DMS53 (cell line): ENCODE measurements around the gene TTC33.
"Not testable (repeated sequence)": the region's sequence is repeated elsewhere in the genome, so short reads cannot be mapped to it uniquely, and the experiment has no call there.

Source experiments
- DNase-seq: peaks from one replicate; lab custom pipeline; 2025; lab: John Stamatoyannopoulos, UW

The TTC33 gene

DNA sequence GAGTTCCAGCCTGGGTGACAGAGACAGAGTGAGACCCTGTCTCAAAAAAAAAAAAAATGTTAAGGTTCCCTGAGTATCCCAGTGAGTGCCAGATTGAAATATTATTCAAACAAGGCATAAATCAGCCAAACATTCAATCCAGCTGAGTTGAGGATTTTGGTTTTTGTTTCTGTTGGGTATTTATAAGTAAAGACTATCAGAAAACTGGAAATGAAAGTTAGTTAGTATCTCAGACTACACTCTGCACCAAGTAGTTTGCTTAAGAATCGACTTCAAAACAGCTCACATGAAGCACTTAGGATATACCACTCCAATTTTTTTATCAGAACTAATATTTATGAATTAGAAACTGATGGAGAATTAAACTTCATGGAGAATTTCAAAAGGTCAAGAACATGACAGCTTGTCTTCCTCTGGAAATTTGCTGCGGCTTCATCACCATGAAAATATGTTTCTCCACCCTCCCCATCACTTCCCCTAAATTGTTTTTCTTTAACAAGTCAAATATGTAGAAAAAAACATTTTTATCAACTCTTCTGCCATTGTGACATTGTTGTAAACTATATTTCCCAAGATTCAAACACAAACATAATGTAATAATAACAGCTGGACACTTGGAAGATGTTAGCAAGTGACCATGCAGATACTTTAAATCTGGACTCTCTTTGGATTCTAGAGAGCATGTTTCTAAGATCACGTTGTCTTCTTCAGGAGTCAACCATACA is 186.1 kb downstream of the TTC33 start:
- no peak for DNase-seq

DNA sequence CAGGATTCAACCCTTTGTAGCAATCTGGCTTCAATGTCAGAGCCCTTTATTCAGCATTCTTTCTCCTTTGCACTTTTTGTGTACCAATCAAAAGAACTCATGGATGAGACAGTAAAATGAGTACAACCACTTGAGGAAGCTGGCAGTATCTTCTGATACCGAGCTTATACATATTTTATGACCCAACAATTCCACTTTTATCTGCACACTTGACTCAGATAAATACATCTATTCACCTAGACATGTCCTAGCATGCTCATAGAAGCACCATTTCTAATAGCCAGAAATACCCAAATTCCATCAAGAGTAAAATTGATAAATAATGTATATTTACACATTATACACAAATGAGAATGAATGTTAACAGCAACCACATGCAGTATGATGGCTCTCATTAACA is 187.2 kb downstream of the TTC33 start:
- no peak for DNase-seq

DNA sequence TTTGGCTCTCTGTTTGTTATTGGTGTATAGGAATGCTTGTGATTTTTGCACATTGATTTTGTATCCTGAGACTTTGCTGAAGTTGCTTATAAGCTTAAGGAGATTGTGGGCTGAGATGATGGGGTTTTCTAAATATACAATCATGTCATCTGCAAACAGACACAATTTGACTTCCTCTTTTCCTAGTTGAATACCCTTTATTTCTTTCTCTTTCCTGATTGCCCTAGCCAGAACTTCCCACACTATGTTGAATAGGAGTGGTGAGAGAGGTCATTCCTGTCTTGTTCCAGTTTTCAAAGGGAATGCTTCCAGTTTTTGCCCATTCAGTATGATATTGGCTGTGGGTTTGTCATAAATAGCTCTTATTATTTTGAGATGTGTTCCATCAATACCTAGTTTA is 192.6 kb downstream of the TTC33 start:
- not testable (repeated sequence) for DNase-seq

DNA sequence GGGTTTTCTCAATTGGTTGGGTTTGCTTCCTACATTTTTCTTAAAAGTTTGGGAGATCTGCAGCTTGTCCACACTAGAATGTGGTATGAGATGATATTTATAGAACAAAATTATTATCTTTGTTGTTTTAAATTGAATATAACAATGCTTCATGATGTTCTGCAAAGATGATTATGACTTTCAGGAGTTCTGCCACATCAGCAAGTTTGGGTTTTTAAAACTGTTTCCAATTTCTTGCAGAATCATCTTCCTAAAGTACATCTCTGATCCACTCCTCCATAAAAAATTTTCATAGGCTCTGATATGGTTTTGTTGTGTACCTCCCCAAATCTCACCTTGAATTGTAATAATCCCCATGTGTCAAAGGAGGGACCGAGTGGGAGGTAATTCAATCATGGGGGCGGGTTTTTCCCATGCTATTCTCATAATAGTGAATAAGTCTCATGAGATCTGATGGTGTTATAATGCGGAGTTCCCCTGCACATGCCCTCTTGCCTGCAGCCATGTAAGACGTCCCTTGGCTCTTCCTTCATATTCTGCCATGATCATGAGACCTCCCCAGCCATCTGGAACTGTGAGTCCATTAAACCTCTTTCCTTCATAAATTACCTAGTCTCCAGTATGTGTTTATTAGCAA is 195.2 kb downstream of the TTC33 start:
- no peak for DNase-seq

DNA sequence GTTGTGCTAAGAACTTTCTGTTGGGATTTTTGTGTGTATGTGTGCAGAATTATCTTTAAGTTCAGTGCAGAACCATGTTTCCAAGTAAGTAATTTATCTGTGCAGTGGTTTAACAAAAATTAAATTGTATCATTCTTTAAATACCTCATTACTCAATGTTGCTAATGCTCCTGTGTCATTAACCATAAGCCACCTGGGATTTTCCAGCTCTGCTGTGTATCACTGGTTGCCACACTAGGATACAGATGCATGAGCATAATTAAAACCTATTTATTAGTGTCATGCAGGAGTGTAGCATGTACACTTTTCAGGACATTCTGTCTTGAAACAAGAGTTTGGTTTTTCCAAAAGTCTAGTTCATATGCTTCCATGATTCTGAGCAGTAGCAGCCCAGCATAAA is 196.5 kb downstream of the TTC33 start:
- no peak for DNase-seq

DNA sequence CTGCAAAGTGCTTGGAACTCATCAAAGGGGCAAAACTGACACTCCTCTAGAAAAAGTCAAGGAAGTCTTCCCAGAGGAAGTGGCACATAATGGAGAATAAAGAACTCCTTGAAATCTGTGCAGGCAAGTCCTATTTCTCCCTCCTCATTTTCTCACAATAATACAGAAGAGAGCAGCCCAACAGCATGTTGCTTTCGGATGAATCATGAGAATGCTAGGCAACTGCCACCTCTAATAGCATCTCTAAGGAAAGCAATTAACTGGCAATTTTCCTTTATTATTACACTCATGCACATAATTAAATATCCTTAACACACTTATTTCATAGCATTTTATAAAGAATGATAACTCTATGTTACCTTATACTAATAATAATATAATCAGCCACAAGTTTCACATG is 198.3 kb downstream of the TTC33 start:
- no peak for DNase-seq

DNA sequence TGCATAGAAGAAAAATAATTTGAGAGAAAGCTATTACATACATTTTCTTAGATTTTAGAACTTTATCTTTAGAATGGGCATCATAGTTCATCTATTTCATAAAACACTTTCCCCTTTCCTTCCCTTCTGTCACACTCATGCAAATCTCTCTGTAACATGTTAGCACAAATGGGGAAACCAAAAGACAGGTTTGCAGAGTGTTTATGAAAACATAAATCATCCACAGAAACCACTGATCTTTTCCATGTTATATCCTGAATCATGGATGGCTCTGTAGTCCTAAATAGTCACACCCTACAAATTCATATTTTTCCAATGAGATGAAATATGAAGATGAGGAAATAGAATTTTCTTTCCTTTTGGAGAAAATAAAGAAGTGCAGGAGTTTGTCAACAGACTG is 198.9 kb downstream of the TTC33 start:
- no peak for DNase-seq

DNA sequence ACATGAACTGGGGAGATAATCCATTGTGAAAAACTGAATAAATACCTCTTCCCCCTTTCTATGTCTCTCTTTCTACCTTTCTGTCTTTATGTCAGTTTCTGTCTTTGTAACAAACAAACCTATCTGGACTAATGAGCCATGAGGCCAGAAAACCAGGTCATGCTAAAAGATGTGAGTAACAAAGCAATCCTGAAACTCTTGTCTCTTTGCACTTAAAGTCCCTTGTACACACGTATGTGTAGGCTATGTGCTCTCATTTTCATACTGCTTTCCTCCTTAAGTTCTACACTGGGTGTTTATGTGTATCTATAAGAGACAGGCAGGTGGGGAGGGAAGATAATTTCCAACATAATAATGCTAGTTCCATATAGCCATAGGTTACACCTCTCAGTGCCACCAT is 199.9 kb downstream of the TTC33 start:
- DNase-seq: no peak

DNA sequence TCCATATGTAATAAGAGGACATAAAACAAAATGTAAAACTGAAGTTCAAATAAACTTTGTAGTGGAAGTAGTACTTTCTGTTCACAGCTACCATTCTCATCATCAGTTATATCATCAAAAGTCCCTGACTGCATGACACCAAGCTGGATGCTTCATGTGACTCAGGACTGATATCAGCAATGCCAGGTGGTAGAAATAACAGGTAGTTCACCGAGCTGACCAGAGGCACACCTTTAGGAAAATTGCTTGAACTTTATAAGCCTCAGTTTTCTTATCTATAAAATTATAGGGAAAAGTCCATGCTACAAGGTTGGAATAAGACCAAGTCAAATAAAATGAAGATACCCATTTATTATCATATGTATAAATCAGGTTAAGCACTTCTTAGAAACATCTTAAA is 200.9 kb downstream of the TTC33 start:
- DNase-seq: no peak

DNA sequence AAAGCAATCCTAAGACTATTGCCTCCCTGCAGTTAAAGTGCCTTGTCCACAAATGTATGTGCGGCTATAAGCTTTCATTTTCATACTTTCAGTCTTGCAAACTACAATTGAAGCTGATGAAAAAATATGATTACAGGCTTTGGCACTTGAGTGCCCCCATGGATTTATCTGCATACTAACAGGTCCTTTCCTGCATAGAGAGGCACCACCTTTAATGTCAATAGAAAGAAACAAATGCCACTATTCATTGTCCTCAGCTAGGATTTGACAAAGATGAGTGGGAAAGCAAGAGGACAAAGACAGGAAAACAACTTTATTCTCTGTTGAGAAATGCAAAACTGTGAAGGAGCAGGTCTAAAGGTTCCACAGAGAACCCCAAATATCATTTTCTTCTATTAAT is 201.7 kb downstream of the TTC33 start:
- DNase-seq: no peak

DNA sequence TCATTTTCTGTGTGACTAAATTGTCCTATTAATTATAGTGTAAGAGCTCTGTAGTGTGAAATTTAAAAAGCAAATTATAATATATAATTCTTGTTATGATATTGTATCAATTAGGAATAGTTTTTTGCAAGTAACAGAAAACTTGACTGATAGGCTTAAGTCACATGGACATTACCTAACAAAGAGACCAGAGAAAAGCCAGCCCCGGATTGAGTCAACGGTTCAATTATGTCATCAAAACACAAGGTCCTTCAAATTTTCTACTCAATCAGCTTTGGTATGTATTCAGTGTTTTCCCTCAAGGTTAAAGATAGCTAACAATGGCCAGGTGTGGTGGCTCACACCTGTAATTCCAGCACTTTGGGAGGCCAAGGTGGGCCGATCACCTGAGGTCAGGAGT is 202.8 kb downstream of the TTC33 start:
- no peak for DNase-seq

DNA sequence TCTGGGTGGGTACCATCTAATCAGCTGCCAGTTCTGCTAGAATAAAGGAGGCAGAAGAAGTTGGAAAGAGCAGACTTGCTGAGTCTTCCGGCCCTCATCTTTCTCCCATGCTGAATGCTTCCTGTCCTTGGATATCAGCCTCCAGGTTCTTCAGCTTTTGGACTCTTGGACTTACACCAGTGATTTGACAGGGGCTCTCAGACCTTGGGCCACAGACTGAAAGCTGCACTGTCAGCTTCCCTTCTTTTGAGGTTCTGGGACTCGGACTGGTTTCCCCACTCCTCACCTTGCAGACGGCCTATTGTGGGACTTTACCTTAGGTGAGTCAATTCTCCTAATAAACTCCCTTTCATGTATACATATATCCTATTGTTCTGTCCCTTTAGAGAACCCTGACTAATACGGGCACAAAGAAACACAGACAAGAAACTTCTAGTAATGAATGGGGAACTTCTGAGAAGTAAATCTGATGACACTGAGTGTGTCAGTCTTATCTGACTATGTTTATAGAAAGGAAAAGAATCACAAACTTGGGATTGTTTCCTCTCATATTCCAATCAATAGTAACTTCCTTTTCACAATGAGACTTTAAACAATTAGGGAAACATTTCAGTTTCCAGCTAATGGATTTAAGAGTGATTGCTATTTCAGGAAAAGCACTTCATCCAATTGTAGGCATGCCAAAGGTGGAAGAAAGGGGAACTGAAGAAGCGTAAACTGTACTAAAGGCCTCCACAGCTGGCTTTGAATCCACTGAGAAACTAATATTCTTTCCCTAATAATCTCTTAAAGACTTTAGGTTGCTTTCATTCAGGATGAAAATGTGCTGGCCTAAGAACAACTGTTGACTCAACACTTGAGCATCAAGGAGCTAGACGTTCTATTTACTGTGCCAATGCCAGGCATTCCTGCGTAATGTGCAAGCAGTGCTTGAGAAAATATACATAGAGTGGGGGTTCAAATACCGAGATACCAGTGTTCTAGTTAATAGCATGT is 204.0 kb downstream of the TTC33 start:
- peak; percentile 56 for DNase-seq

DNA sequence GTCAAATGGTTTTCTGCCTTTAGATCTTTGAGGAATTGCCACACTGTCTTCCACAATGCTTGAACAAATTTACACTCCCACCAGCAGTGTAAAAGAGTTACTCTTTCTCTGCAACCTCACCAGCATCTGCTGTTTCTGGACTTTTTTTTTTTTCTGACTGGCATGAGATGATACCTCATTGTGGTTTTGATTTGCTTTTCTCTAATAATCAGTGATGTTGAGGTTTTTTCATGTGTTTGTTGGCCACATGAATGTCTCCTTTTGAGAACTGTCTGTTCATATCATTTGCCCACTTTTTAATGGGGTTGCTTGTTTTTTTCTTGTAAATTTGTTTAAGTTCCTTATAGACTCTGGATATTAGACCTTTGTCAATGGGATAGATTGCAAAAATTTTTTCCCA is 205.3 kb downstream of the TTC33 start:
- DNase-seq: no peak

DNA sequence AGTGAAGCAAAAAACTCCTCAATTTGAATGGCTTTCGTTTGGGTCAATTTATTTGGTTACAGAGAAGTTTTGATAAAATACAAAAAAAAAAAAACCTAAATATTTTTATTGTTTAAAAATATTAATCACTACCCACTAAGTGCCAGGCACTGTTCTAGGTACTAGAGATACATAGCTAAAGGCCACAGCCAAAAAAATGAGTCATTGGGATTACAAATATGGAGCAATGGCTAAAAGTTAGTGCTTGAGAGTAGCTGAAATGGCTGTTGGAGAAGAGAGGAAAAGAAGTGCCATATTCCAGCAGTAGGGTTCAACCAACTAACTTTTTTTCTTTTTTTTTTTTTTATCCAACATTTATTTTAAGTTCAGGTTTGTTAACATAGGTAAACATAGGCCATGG is 206.1 kb downstream of the TTC33 start:
- DNase-seq: no peak

DNA sequence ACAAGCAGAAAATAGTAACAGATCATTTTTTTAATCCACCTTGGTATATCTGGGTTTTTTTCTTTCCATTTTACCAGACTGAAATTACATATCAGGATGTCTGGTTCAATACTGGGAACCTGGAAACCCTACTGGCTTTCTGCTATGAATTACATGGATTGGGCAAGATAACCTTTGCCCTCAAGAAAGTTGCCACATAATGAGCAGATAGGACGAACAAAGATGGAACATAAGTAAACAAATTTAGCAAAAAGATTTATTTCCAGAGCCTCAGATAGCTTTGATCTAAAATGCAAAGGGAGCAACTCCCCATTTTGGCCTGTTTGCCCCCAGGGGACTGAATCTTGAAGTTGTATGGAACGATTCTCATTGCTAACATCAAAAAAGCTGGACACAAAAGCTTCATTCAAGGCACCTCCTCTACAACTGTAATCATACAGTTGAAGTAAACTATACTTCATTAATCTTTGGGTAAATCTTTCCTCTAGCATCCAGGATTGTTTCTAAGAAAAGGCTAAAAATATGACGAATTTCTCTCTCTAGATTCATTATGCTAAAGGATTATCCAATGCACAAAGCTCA is 207.7 kb downstream of the TTC33 start:
- DNase-seq: no peak

DNA sequence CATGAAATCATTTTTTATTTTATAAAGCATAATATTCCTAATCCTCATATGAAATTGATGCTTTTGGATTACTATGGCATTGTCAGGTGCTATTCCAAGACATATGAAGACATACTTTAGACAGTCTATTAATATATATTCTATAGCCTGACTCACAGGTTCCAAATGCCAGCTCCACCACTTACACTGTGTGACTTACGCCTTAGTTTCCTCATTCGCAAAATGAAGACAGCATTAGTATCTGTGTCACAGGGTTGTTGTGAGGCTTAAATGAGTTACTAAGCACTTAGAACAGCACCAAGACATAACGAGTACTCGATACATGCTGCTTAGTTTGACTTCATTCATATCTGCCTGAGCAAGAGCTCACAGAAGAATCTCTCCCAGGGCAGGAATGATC is 208.2 kb downstream of the TTC33 start:
- no peak for DNase-seq

DNA sequence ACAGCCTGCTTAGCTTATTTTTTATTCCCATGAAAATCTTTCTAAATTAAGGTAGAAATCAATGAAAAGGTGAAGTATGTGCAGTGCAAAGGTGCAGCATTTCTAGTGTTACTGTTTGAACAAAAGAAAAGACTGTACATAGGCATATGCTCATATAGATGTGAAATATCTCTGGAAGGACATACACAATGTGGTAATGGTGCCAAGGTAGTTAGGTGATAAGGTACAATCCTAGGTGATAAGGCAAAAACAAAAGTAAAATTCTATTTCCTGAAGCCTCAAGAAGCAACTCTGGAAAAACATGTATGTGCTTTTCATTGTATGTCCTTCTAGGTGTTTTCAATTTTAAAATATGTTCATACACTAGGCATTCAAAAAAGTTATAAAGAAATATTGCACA is 215.5 kb downstream of the TTC33 start:
- no peak for DNase-seq

DNA sequence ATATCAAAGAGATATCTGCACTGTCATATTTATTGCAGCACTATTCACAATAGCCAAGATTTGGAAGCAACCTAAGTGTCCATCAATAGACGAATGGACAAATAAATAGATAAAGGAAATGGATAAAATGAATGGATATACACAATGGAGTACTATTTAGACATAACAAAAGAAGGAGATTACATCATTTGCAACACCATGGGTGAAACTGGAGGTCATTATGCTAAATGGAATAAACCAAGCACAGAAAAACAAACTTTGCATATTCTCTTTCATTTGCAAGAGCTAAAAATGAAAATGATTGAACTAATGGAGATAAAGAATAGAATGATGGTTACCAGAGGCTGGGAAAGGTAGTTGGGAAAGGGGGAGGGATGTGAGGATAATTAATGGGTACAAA is 231.1 kb downstream of the TTC33 start:
- no peak for DNase-seq

DNA sequence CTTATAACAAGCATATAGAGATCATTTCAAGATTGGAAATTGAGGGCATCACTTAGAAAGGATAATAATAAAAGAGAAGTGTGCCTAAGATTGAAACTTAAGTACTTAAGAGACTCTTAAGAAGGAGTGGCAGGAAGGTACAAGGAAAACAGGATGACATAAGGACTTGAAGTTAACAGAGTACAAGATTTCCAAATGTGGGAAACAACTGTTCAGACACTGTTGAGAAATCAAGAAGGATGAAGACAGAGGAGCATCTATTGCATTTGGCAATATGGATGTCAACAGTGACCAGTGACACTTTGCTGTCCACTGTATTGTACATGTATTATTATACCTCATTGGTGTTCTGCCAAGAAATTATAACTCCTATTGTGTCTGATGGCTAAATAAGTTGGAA is 233.8 kb downstream of the TTC33 start:
- peak; percentile 4 for DNase-seq

DNA sequence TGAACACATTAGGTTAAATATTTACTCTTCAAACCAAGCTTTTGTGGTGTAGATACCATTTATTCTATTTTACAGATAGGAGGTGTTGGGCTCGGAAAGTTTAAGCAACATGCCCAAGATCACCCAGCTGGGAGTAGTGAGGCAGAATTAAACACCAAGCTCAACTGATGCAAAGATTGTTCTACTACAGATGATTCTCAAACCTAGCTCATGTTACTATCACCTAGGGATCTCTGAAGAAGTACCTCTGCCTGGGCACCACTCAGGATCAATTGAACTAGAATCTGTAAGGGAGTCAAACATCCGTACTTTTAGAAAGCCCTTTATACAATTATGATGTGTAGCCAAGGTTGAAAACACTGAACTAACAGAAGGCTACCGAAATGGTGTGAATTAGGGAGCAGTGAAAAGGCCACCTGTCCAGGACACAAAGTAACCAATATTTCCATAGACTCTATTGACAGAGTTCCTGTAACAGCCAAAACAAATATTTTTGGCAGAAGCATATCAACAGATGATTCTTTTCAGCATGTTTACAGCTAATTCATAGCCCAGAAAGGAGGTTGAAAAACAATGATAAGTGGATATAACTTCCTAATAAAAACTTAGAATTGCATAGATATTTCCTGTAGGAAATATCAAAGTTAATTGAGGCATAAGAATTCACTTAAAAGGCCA is 234.5 kb downstream of the TTC33 start:
- peak; percentile 64 for DNase-seq

DNA sequence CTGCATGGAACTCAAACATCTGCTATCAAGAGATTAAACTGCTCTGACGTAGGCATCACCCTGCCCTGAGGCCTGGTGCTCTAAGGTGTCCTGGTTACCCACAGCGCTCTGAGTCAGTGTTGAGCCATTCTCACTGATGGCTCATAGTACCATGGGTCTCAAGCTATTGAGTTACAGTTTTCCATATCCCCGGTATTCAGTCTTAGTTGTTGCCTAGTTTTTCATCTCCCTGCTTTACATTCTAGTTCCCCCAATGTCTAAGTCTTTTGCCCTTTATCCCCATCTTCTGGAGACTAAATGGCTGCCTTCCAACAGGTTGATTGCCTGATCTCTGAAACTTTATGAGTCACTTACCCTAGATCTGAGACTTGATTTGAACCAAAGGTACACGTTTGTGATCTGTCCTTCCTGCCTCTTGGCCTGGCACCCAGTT is 237.3 kb downstream of the TTC33 start:
- no peak for DNase-seq

DNA sequence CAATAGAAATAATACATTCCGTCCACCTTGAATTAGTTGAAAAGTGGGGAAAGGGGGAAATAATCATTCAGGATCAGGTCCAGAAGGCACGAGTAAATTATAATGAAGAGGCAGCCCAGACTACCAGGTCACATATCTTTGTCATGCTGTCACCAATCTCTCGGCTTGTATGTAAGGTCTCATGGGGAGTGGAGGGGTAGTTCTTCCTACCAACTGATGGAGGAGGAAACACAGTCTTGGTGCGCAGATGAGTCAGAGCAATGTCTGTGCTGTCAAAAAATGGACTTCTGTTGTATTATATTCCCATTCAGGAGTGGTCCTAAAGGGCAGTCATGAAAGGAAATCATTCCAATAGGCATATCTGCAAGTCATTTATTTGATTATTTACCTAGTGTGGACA is 240.3 kb downstream of the TTC33 start:
- no peak for DNase-seq
